Calu3 (cell line): ENCODE data around the gene OR51B6. TPM values are rescaled to one million over a fixed set of nuclear protein-coding genes. Genes with fewer than 3 reads are reported as not detected.
"Not testable (repeated sequence)": the region's sequence is repeated elsewhere in the genome, so short reads cannot be mapped to it uniquely, and the experiment has no call there.

ENCODE experiments used
- BruUV-seq: library from RNA; stranded (reverse); fragments of 400-500 nt; replicated peaks from 2 replicates; lab custom pipeline; 2021; lab: Mats Ljungman, UMichigan
- CTCF ChIA-PET: fragments of 300-600 bp; sonication (Branson Sonifier 250); formaldehyde crosslinking; loops from one replicate; lab custom pipeline; 2022; ENCODE audit warnings: antibody characterized with exemption; lab: Charles Lee
- DNase-seq: peaks from one replicate; pipeline ENCODE4 v3.0.0; 2022
- H3K27ac Mint-ChIP-seq: one replicate; pipeline ENCODE4 v1.8.0; 2022; ENCODE audit warnings: mixed read lengths; ENCODE audit not compliant: unreplicated experiment
- H3K27me3 Mint-ChIP-seq: one replicate; pipeline ENCODE4 v1.8.0; 2022; ENCODE audit warnings: mixed read lengths; ENCODE audit not compliant: unreplicated experiment
- H3K36me3 Mint-ChIP-seq: one replicate; pipeline ENCODE4 v1.8.0; 2022; ENCODE audit warnings: mild to moderate bottlenecking, moderate library complexity, mixed read lengths; ENCODE audit not compliant: insufficient read depth, unreplicated experiment
- H3K4me1 Mint-ChIP-seq: one replicate; pipeline ENCODE4 v1.8.0; 2022; ENCODE audit warnings: mild to moderate bottlenecking, low read depth, mixed read lengths; ENCODE audit not compliant: unreplicated experiment
- H3K4me3 Mint-ChIP-seq: one replicate; pipeline ENCODE4 v1.8.0; 2022; ENCODE audit warnings: mild to moderate bottlenecking, low read depth, moderate library complexity, mixed read lengths; ENCODE audit not compliant: unreplicated experiment
- H3K9me3 Mint-ChIP-seq: one replicate; pipeline ENCODE4 v1.8.0; 2022; ENCODE audit warnings: low read depth, mixed read lengths; ENCODE audit not compliant: unreplicated experiment
- intact Hi-C: fragments of 100-400 bp; cut with micrococcal nuclease; formaldehyde crosslinking; loops from one replicate; pipeline ENCODE4 v1.10.0; 2022; ENCODE audit not compliant: unreplicated experiment
- total RNA-seq: library from RNA; stranded (reverse); gene quantifications from 2 replicates; pipeline ENCODE4 v1.2.3, GENCODE V29; 2022
- TF ChIP-seq, protein P1 (sequence below): fragments of 200-600 bp; IDR thresholded peaks from one replicate; pipeline ENCODE4 v1.8.0; 2022; ENCODE audit warnings: antibody characterized with exemption; ENCODE audit not compliant: unreplicated experiment

The OR51B6 gene
- total RNA-seq, 1 experiment from 2014 or later, result not detected

DNA sequence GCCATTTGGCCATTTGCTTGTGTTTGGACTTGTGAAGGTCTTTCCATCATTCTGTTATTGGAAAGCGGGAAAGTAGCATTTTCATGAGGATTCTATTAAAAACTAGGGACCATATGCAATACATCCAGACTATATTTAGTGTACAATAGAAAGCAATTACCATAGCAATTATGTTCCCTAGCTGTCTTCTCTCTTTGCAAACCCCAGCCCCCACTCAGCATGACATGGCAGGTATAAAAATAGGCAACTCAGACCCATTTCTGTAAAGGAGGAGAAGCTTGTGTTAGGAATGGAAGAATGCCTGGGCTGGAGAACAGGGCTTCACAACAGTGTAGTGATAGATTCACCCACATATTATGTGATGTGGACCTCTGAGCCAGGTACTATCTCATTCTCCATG lies 12.4 kb downstream of the OR51B6 start:
- Mint-ChIP-seq H3K4me1 (no peaks in the 10 kb centered on the region), H3K4me3 (no peak overlapping the region), H3K27ac (no peak overlapping the region), H3K27me3 (peaks cover 20% of the 10 kb centered on the region), H3K36me3 (no peaks in the 10 kb centered on the region), H3K9me3 (peaks cover 3% of the 10 kb centered on the region)
- intact Hi-C loops, result no loop called here
- DNase-seq, result no peak
- CTCF ChIA-PET, result no interaction called here
- TF ChIP-seq, protein P1, sequence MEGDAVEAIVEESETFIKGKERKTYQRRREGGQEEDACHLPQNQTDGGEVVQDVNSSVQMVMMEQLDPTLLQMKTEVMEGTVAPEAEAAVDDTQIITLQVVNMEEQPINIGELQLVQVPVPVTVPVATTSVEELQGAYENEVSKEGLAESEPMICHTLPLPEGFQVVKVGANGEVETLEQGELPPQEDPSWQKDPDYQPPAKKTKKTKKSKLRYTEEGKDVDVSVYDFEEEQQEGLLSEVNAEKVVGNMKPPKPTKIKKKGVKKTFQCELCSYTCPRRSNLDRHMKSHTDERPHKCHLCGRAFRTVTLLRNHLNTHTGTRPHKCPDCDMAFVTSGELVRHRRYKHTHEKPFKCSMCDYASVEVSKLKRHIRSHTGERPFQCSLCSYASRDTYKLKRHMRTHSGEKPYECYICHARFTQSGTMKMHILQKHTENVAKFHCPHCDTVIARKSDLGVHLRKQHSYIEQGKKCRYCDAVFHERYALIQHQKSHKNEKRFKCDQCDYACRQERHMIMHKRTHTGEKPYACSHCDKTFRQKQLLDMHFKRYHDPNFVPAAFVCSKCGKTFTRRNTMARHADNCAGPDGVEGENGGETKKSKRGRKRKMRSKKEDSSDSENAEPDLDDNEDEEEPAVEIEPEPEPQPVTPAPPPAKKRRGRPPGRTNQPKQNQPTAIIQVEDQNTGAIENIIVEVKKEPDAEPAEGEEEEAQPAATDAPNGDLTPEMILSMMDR, result no peak
- BruUV-seq, result no TSS peak

DNA sequence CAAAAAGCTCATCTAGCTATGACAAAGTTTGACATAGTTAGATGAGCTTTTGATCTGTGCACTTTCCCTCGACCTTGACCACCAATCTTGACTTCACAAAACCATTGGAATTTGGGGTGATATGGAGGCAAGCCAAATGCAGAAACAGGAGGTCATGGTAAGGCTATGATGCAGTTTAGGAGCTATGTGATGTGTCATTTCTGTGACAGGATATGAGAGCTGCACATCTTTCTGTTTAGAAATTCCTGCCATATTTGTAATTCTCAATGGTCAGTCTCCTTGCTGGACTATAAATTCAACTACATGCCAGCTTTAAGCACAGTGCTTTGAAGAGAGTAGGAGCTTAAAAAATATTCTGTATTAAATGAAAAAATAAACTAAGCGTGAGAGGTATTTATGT lies 12.9 kb downstream of the OR51B6 start:
- BruUV-seq, result no TSS peak
- H3K27me3 Mint-ChIP-seq, result peaks cover 20% of the 10 kb centered on the region
- no peak for DNase-seq
- H3K4me1 Mint-ChIP-seq, result no peaks in the 10 kb centered on the region
- H3K4me3 Mint-ChIP-seq, result no peak overlapping the region
- TF ChIP-seq, protein P1, result no peak
- CTCF ChIA-PET, result no interaction called here
- intact Hi-C loops, result no loop called here
- H3K36me3 Mint-ChIP-seq, result no peaks in the 10 kb centered on the region
- no peak overlapping the region for H3K27ac Mint-ChIP-seq
- H3K9me3 Mint-ChIP-seq, result peaks cover 3% of the 10 kb centered on the region

DNA sequence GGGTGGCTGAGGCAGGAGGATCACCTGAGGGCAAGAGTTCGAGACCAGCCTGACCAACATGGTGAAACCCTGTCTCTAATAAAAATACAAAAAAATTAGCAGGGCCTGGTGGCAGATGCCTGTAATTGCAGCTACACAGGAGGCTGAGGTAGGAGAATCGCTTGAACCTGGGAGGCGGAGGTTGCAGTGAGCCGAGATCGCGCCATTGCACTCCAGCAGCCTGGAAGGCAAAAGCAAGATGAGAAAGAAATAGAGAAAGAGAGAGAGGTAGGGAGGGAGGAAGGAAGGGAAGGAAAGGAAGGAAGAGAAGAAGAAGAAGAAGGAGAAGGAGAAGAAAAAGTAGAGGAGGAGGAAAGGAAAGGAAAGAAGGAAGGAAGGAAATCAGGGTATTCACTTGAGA lies 15.1 kb downstream of the OR51B6 start:
- H3K9me3 Mint-ChIP-seq, intact Hi-C loops, DNase-seq, H3K4me1 Mint-ChIP-seq, H3K27ac Mint-ChIP-seq, BruUV-seq, H3K4me3 Mint-ChIP-seq, H3K36me3 Mint-ChIP-seq: not testable (repeated sequence)
- CTCF ChIA-PET, result interaction anchor here (0.6 kb wide), 1 partner anchor 12 kb away, joined by 3 read pairs; no protein-coding TSS in a partner anchor
- H3K27me3 Mint-ChIP-seq, result peaks cover 20% of the 10 kb centered on the region

DNA sequence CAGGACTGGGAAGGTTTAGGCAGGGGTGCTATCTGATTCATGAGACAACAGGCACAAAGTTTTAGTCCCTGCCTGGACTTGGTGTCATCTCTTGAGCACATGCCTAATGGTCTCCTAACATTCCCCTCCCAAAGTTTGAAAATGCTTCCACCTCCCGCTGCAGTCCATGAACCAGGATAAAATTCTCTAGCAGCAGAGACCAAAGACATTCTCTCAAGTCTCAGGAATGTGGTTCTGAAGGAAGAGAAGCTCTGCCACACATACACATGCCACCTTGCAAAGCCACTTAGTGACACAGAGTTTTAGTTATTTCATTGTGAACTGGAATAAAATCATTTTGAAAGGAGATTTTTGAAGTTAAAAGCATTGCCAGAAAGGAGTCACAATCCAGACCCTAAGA lies 15.5 kb downstream of the OR51B6 start:
- no TSS peak for BruUV-seq
- no peak for DNase-seq
- intact Hi-C loops, result no loop called here
- Mint-ChIP-seq H3K4me3 (no peak overlapping the region), H3K27me3 (peaks cover 20% of the 10 kb centered on the region), H3K4me1 (no peaks in the 10 kb centered on the region), H3K9me3 (peaks cover 3% of the 10 kb centered on the region), H3K27ac (no peak overlapping the region), H3K36me3 (no peaks in the 10 kb centered on the region)
- CTCF ChIA-PET, result no interaction called here
- TF ChIP-seq, protein P1, result no peak

DNA sequence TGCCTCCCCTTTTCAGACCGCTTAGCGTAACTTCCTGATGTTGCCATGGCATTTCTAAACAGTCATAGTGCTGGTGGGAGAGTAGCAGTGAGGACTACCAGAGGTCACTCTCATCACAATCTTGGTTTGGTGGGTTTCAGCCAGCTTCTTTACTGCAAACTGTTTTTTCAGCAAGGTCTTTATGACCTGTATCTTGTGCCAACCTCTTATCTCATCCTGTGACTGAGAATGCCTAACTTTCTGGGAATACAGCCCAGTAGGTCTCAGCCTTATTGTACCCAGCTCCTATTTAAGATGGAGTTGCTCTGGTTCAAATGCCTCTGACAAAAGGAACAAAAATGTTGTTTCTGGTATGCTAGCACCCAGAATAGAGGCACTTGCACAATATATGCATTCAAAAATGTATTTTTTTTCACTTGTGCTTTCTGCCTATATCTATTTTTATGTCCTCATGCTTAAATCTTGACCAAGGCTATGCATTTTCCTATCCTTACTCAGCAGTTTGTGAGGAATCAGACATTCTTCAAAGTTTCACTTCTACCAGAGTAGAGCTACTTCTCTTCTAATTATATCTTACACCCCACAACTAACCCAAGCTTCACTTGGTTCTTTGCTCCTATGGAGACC lies 16.3 kb downstream of the OR51B6 start:
- Mint-ChIP-seq H3K36me3 (no peaks in the 10 kb centered on the region), H3K9me3 (peaks cover 3% of the 10 kb centered on the region), H3K27me3 (peaks cover 20% of the 10 kb centered on the region), H3K4me3 (no peak overlapping the region), H3K27ac (no peak overlapping the region), H3K4me1 (no peaks in the 10 kb centered on the region)
- BruUV-seq, result no TSS peak
- no peak for DNase-seq
- TF ChIP-seq, protein P1, result no peak
- intact Hi-C loops, result no loop called here
- CTCF ChIA-PET, result no interaction called here
